GM18907 (cell line): ENCODE results near the gene VCAM1.
"Not testable (repeated sequence)": the region's sequence is repeated elsewhere in the genome, so short reads cannot be mapped to it uniquely, and the experiment has no call there.

Experiments used
- ATAC-seq: cut with Tn5 transposase; IDR thresholded peaks from one replicate; pipeline ENCODE4 v1.9.1; 2021; ENCODE audit warnings: mild to moderate bottlenecking, moderate library complexity; ENCODE audit not compliant: unreplicated experiment

VCAM1 gene, protein sequence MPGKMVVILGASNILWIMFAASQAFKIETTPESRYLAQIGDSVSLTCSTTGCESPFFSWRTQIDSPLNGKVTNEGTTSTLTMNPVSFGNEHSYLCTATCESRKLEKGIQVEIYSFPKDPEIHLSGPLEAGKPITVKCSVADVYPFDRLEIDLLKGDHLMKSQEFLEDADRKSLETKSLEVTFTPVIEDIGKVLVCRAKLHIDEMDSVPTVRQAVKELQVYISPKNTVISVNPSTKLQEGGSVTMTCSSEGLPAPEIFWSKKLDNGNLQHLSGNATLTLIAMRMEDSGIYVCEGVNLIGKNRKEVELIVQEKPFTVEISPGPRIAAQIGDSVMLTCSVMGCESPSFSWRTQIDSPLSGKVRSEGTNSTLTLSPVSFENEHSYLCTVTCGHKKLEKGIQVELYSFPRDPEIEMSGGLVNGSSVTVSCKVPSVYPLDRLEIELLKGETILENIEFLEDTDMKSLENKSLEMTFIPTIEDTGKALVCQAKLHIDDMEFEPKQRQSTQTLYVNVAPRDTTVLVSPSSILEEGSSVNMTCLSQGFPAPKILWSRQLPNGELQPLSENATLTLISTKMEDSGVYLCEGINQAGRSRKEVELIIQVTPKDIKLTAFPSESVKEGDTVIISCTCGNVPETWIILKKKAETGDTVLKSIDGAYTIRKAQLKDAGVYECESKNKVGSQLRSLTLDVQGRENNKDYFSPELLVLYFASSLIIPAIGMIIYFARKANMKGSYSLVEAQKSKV

DNA sequence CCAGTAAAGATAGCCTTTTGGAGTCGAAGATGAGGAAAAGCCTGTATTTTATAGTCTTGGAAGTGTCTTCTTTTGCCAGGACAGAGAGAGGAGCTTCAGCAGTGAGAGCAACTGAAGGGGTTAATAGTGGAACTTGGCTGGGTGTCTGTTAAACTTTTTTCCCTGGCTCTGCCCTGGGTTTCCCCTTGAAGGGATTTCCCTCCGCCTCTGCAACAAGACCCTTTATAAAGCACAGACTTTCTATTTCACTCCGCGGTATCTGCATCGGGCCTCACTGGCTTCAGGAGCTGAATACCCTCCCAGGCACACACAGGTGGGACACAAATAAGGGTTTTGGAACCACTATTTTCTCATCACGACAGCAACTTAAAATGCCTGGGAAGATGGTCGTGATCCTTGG lies at the start of gene VCAM1:
TSS of gene VCAM1 (plus strand) at position 253 of the 400 bp plus-strand sequence. CDS start at position 372, 119 bp downstream.
- no peak for ATAC-seq

DNA sequence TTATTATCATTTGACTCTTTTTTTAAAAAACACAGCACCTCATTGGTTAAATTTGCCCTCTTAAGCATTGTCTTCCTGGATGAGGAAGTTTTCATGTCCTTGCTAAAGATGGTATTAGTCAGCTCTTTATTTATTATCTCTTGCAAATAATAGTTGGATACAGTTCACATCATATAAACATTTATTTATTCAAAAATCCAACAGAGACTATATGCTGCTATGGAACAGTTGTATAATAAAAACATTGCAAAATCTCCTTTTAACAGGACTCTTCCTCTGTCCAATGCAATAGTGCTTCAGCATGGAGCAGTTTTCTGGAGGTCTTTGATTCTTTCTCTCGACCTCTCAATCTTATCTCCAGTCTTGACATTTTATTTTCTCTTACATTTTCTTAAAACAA lies 49.5 kb upstream of the VCAM1 start:
- ATAC-seq, result no peak

DNA sequence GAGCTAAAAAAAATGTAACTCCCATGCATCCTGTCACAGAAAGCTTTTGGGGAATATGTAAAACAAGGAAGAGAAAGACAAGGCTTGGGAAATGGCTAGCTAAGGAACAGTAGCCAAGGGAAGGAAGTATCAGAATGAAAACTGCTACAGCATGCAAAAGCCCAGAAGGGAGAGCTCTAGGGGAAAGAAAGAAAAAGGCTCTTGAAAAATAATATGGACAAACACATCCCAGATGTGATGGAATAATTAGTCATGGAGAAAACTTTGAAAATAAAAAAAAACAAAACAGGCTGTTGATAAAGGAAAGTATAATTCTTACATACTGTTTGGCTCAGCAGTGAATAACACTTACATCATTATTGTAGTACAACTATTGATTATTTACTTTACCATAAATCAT lies 47.9 kb upstream of the VCAM1 start:
- no peak for ATAC-seq

DNA sequence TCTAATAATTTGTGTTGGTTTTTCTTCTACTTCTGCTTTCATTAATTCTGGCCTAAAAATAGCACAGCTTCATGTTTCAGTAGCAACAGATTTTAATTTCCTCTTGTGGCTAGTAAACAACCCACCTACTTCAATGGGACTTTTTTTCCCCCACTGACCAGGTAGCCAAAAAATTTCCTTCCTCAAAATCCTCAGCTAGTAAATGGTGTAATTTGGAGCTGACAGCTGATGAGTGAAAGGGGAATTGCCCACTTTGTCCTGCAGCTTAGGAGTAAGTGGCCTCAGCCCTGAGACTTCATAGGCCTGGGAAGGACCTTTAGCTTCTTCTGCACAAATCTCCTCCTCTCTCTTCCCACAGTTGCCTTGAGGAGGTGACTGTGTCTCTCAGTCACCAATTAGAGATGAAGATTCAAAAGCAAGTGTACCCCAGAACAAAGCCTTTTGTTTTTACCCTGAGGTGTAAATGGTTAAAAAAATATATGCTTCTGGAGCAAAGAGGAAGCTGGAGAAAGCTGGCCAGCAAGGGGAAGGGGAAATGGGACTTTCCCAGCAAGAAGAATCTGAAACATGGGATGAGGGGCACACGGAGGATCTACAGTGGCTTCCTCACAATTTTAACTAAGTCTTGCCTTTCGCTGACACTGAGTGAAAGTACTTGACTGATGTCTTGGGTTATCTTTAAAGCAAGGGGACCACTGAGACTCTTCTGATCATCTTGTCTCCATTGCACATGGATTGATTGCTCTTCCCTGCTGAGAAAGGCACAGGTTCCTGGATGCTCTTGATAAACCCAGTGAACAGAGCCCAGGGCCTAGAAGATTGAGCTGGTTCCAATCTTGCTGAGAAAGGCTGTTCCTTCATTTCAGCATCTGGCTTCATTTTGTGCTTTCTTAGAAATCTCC lies 35.8 kb upstream of the VCAM1 start:
- ATAC-seq, result no peak

DNA sequence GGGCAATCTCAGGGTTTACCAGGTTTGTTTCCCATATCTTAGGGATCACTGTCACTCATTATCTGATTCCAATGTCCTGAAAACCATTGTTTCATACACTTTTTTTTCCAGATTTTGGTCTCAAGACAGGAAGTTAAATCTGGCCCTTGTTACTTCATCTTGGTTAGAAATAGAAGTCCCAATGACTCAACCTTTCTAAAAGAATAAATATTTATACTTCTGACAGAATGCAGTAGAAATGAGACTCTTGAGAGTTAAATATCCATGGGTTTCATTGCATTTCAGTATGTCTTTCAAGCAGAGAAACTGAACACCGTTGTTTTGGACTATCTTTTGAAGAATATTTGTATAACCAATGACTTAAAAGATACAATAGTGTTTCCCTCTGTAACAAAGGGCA lies 19.8 kb upstream of the VCAM1 start:
- ATAC-seq, result no peak

DNA sequence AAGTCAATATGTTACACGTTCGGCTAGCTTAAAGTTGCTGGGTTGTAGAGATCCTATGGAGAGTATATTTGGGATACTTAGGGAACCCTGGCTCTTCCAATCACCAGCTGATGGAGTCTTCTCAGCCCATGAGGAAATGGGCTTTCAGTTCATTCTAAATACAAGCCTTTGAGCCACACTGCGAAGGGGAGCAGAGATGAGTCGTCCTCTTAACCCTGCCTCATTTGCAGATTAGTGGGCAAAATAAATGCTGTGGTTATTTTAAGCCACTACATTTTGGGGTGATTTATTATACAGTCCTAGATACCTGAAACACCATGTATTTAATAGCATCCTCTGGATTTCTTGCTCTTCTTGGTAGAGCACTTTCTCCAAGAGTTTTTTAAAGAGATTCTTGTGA lies 19.0 kb upstream of the VCAM1 start:
- no peak for ATAC-seq

DNA sequence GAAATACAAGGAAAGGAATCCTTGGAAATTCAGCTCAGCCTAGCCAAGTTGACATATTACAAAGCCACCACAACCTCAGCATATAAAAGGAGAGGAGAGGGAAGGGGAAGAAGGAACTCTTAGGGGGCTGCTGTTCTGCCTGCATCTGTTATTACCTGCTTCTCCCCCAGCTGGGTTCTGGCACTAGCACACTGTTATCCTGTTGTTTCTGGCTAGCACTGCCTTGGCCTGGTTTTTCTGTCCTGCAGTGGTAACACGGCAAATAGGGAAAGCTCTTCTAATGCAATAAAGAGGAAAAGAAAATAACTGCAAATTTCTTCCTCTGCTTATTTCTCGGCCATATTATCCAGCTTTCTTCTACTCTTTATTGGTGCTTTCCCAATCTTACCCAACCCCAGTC lies 16.5 kb upstream of the VCAM1 start:
- no peak for ATAC-seq

DNA sequence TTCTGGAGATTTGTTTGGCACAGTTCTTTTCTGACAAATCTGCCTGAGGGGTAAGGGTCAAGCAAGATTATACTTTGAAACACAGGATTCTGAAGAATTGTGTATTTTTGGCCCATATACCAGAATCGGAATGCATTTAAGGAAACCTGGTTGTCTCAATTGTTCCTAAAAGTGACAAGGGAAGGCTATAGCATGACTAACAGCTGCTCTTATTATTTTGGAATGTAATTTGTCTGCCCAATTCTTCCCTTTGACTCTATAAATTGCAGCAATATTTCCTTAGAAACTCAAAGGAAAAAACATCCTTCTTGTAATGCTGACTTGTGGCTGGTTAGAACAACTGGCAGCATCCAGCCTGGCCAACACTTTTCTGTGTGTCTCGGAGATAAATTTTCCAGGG lies 15.8 kb upstream of the VCAM1 start:
- ATAC-seq, result no peak

DNA sequence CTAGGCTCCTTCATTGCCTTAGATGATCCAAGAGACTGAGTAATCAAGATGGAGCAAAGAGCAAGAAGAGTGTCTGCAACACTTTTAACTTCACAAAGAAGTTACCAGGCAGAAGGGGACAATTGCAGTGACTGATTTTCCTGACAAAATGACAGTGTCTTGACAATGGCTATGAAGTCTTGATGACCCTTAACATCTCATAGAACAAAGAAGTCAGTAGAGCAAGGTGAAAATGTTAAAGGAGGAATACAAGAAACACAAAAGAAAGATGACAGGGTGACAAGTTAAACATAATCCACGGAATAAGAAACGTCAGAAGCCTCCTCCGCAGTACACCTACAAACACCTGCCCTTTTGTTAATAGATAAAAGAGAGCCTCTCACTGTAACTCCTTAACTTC lies 15.1 kb upstream of the VCAM1 start:
- ATAC-seq, result no peak

DNA sequence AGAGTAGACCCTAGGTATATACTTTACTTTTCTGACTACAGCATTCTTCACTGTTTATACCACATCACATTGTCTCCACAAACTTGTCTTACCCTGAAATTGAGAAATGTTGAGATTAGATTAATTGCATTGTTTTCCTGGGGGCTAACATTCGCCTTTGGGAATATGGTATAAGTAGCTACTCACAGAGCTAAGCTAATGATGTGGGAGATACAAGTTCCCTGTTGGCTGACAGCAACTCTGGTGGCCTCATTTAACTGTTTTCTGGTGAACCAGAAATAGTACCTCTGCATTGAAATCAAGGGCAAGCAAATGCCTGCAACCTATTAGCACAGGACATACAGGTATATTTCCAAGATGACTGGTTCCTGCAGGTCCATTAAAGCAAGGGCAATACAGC lies 13.2 kb upstream of the VCAM1 start:
- no peak for ATAC-seq

DNA sequence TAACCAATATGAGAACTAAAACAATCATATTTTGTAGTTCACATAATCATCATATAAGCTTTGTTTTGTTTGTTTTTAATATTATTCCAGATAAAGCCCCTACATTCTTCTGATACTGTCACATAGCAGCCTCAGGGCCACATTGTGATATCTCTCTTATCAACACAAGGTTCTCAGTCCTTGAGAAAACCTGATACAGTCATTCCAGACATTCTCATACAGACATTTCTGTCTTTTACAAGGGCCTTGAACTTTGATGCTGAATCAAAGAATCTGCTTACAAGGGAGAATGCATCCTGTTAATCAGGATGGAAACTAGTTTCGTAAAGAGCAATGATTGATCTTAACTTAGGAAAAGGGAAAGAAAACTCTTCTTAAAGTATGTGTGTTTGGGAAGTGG lies 12.7 kb upstream of the VCAM1 start:
- no peak for ATAC-seq

DNA sequence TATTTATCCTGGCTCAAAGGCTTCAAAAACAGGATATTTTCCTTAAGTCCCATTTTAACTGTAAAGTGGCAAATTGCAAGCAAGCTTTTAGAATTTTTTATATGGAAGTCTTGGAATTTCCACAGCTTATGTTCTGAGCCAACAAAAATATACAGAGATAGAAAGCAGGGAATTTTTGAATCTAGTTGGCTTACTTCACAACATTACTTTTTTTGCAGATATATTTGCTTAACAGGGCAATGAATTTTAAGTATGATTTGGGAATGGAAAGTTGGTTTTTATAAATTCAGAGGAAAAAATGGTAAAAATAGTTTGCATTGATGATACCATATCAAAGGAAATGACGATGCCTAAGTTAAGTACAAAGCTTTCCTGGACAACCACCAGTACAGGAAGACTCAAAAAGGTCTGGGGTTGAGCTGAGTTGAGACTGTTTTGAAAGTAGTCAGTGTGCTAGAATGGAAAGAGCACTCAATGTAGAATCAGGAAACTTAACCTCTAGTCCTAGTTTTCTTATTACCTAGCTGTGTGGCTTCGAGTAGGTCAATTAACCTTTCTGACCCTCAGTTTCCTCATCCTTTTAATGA lies 11.0 kb upstream of the VCAM1 start:
- ATAC-seq, result no peak

DNA sequence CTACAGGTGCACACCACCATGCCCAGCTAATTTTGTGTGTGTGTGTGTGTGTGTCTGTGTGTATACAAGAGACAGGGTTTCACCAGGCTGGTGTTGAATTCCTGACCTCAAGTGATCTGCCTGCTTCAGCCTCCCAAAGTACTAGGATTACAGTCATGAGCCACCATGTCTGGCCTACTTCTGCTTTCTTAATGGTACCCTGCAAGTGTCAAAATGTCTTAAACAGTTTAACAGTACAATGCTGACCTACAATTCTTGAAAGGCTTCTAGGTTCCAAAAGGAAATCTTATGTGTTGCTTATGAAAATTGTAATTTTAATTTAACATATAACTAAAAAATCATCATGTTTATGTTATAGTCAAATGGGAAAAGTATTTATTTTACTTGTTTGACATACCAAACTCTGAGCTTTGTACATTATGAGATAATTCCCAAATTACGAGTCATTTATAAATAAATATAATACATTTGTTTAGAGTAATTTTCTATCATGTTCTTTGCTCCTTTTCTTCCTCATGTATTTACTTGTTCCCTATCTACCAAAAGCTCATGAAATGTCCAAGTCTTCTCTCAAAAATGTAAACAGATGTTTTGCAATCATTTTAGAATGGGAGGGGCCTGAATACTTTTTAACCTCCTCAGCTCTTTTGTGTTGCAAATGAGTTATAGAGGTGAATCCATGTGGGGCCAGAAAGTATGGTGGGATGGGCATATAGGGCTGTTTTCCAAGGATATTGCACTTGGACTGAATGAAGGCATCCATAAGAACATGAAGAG lies 8.4 kb upstream of the VCAM1 start:
- ATAC-seq, result no peak

DNA sequence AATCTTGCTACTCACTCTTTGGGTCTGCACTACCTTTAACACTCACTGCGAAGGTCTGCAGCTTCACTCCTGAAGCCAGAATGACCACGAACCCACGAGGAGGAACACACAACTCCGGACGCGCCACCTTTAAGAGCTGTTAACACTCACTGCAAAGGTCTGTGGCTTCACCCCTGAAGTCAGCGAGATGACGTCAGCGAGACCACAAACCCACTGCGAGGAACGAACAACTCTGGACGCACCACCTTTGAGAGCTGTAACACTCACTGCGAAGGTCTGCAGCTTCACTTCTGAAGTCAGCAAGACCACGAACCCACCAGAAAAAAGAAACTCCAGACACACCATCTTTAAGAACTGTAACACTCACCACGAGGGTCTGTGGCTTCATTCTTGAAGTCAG lies 6.5 kb upstream of the VCAM1 start:
- not testable (repeated sequence) for ATAC-seq

DNA sequence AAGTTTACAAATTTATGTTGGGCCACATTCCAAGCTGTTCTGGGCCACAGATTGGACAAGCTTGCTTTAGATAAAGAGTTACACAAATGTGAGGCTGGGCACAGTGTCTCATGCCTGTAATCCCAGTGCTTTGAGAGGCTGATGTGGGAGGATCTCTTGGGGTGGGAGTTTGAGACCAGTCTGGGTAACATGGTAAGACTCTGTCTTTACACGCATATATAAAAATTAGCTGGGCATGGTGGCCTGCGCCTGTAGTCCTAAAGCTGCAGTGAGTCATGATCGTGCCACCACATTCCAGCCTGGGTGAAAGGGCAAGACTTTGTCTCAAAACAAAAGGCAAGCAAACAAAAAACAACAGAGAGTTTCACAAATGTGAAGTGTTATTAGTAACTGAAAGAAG lies 5.9 kb upstream of the VCAM1 start:
- no peak for ATAC-seq

DNA sequence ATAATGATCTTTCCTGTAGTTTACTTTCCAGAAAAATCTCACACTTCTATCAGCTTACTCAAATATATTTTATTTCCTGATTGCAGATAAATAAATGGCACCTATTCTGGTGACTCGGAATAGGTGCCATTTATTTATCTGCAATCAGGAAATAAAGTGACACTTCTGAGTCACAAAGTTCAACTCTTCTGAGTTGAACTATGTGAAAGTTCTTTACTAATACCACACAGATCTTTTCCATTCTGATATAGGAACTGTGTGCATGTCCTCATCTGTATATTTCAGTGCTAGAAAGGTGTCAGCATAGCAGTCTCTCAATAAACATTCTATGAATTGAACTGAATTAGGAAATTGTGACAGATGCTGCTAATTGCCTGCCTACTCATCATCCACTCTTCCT lies 4.9 kb upstream of the VCAM1 start:
- ATAC-seq, result no peak

DNA sequence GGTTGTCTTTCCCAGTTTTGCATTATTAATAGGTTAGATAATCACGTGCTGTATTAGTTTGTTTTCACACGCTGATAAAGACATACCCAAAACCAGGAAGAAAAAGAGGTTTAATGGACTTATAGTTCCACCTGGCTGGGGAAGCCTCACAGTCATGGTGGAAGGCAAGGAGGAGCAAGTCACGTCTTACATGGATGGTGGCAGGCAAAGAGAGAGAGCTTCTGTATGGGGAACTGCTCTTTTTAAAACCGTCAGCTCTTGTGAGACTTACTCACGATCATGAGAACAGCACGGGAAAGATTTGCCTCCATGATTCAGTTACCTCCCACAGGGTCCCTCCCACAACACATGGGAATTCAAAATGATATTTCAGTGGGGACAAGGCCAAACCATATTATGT lies 2.3 kb upstream of the VCAM1 start:
- ATAC-seq, result no peak

DNA sequence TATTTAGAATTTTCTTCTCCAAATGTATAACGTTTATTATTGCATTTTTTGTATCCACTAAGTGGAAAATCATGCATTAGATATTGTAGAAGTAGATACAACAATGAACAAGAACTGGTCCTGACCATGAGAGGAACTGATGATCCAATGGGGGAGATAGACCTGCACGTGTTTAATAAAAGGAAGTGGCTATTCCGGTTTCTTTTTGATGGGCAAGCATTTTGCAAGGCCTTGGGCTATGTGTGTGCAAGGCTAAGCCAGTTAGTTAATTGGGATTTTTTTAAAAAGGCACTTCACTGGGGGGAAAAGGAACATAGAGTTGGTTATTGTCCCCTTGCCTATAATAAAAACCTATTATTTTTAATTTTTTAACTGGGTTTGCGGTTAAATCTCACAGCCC lies 961 bp upstream of the VCAM1 start:
- no peak for ATAC-seq

DNA sequence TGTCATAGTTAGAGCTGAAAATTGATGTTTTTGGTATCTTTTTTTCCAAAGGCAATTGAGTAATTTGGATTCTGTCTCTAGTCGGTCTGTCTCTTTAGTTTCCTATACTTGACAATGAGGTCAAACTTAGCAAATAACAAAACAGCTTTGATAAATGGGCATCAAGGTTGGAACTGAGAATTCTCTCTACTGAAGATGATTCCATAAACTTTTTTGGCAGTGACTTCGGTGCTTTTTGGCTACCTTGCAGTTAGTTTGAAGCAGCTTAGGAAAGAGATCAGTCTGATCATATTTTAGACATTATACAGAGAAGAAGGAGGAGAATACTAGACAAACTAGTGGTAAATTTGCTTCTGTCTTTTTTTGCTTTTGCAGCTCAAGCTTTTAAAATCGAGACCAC lies 559 bp downstream of the VCAM1 start:
- ATAC-seq, result no peak

DNA sequence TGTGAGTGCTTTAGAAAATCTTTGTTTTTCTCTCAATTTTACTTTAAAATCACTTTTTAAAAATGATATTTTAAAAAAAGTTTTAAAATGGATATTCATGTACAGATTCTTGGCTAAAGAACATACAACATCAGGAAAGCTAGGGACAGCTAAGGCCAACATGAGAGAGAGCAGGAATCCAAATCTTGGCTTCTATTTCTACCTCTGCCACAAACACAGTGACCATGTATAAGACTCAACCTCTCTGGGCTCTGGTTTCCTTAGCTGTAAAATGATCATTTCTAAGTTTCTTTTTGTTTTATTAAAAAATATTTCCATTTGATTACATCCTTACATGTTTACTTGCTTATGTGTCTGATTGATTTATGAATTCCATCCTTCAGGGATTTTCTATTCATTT lies 1.2 kb downstream of the VCAM1 start:
- no peak for ATAC-seq
